Neural cell (in vitro differentiated cells): ENCODE measurements around the gene PROZ.

Experiments used
- CTCF ChIP-seq: fragments of 450-650 bp; IDR thresholded peaks from 2 replicates; pipeline ENCODE4 v1.5.1; 2014; ENCODE audit warnings: antibody characterized with exemption, mild to moderate bottlenecking, moderate library complexity; ENCODE audit not compliant: poor library complexity, severe bottlenecking
- MXI1 ChIP-seq: fragments of 450-650 bp; conservative IDR thresholded peaks from 2 replicates; pipeline ENCODE4 v1.6.1; 2014; ENCODE audit warnings: antibody characterized with exemption, mild to moderate bottlenecking; ENCODE audit not compliant: poor library complexity, severe bottlenecking

- TF ChIP-seq CTCF (no peak), MXI1 (no peak)
Measured at GRCh38 chr13:113145911-113146598, 12.4 kb upstream of the PROZ start.
